OCI-LY1 (cell line): ENCODE measurements around the gene HHEX.
A peak's percentile ranks its signal among the peaks of the same experiment; 100 is the strongest.

ENCODE experiments used
- H2AFZ ChIP-seq: fragments of 200-600 bp; sonication (generic), shearing (Covaris generic); 2 replicates; pipeline ENCODE4 v1.6.0; 2014; ENCODE audit warnings: antibody characterized with exemption, mild to moderate bottlenecking, low read length
- H3F3A ChIP-seq: fragments of 200-600 bp; sonication (generic), shearing (Covaris generic); 2 replicates; pipeline ENCODE4 v1.6.0; 2014; ENCODE audit warnings: mild to moderate bottlenecking, antibody characterized with exemption, low read length, moderate library complexity; ENCODE audit not compliant: insufficient read depth
- H3K27ac ChIP-seq: fragments of 200-600 bp; sonication (generic); 2 replicates; pipeline ENCODE4 v1.5.1; 2014; ENCODE audit warnings: low read length, mixed run types, mild to moderate bottlenecking, low read depth; ENCODE audit not compliant: poor library complexity, severe bottlenecking
- H3K27me3 ChIP-seq: fragments of 200-600 bp; sonication (generic); 2 replicates; pipeline ENCODE4 v1.6.0; 2014; ENCODE audit warnings: antibody characterized with exemption, mild to moderate bottlenecking, low read length, moderate library complexity; ENCODE audit not compliant: insufficient read depth
- H3K36me3 ChIP-seq: fragments of 200-600 bp; sonication (generic); 2 replicates; pipeline ENCODE4 v1.6.1; 2014; ENCODE audit warnings: mild to moderate bottlenecking, antibody characterized with exemption, low read length, moderate library complexity, mixed read lengths; ENCODE audit not compliant: insufficient read depth
- H3K4me1 ChIP-seq: fragments of 200-600 bp; sonication (generic); 2 replicates; pipeline ENCODE4 v1.5.1; 2014; ENCODE audit warnings: mild to moderate bottlenecking, low read length, moderate library complexity; ENCODE audit not compliant: insufficient read depth, severe bottlenecking
- H3K4me2 ChIP-seq: fragments of 200-600 bp; sonication (generic), shearing (Covaris generic); 2 replicates; pipeline ENCODE4 v1.6.1; 2014; ENCODE audit warnings: low read length
- H3K4me3 ChIP-seq: fragments of 200-600 bp; sonication (generic); 2 replicates; pipeline ENCODE4 v1.5.1; 2014; ENCODE audit warnings: low read length, low read depth, mild to moderate bottlenecking, mixed read lengths; ENCODE audit not compliant: poor library complexity, severe bottlenecking
- H3K79me2 ChIP-seq: fragments of 200-600 bp; shearing (Covaris generic); 2 replicates; pipeline ENCODE4 v1.6.1; 2016; ENCODE audit warnings: mixed run types, low read length, mixed read lengths; ENCODE audit not compliant: insufficient read depth
- H3K9ac ChIP-seq: fragments of 200-600 bp; sonication (generic), shearing (Covaris generic); 2 replicates; pipeline ENCODE4 v1.6.1; 2014; ENCODE audit warnings: mild to moderate bottlenecking, low read length, mixed read lengths
- H3K9me2 ChIP-seq: fragments of 200-600 bp; sonication (generic), shearing (Covaris generic); 2 replicates; pipeline ENCODE4 v1.6.1; 2014; ENCODE audit warnings: low read depth, mild to moderate bottlenecking, low read length, mixed read lengths
- H3K9me3 ChIP-seq: fragments of 200-600 bp; shearing (Covaris generic); 2 replicates; pipeline ENCODE4 v1.6.1; 2014; ENCODE audit warnings: low read length, mixed read lengths
- H4K20me1 ChIP-seq: fragments of 200-600 bp; sonication (generic), shearing (Covaris generic); 2 replicates; pipeline ENCODE4 v1.6.0; 2016; ENCODE audit warnings: mild to moderate bottlenecking, low read length; ENCODE audit not compliant: insufficient read depth
- EZH2 ChIP-seq: fragments of 200-600 bp; sonication (generic), shearing (Covaris generic); IDR thresholded peaks from 2 replicates; pipeline ENCODE4 v1.8.0; 2017; ENCODE audit warnings: borderline replicate concordance, mixed run types, mild to moderate bottlenecking, antibody characterized with exemption, low read length, moderate library complexity, mixed read lengths
- TF ChIP-seq, protein P1 (sequence below): fragments of 200-600 bp; sonication (generic), shearing (Covaris generic); IDR thresholded peaks from 2 replicates; pipeline ENCODE4 v1.5.1; 2017; ENCODE audit warnings: mild to moderate bottlenecking, antibody characterized with exemption, low read length, moderate library complexity, mixed read lengths

Gene HHEX

DNA sequence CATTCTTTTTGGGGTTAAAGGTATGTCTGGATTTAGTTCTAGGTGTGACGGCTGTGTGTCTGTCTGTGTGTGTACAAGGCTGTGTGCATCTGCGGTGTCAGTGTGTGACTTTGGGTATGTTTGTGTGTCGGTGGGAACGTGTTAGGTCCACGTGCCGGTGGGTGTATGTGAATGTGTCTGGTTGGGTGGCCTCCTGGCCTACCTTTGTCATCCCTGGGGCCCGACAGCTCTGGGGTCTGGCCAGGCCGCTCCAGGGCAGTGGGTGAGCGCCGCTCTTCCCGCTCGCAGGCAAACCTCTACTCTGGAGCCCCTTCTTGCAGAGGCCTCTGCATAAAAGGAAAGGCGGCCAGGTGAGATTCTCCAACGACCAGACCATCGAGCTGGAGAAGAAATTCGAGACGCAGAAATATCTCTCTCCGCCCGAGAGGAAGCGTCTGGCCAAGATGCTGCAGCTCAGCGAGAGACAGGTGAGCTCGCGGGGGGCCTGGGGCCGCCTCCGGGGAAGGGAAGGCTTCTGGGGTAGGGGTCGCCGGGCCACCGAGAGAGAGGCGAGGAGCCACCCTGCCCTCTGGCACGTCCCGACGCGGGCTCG is 2.4 kb downstream of the HHEX start:
- Histone ChIP-seq H3K9ac (no peak overlapping the region), H3K9me2 (no peaks in the 10 kb centered on the region), H3K27me3 (no peaks in the 10 kb centered on the region), H2AFZ (no peak overlapping the region), H3K27ac (no peak overlapping the region), H3K9me3 (no peaks in the 10 kb centered on the region), H3K4me2 (peak overlapping the region; percentile 69), H3K4me1 (peaks cover 25% of the 10 kb centered on the region), H4K20me1 (no peaks in the 10 kb centered on the region), H3K36me3 (no peaks in the 10 kb centered on the region), H3F3A (no peaks in the 10 kb centered on the region), H3K4me3 (peak overlapping the region; percentile 60), H3K79me2 (no peaks in the 10 kb centered on the region)
- TF ChIP-seq, protein P1, sequence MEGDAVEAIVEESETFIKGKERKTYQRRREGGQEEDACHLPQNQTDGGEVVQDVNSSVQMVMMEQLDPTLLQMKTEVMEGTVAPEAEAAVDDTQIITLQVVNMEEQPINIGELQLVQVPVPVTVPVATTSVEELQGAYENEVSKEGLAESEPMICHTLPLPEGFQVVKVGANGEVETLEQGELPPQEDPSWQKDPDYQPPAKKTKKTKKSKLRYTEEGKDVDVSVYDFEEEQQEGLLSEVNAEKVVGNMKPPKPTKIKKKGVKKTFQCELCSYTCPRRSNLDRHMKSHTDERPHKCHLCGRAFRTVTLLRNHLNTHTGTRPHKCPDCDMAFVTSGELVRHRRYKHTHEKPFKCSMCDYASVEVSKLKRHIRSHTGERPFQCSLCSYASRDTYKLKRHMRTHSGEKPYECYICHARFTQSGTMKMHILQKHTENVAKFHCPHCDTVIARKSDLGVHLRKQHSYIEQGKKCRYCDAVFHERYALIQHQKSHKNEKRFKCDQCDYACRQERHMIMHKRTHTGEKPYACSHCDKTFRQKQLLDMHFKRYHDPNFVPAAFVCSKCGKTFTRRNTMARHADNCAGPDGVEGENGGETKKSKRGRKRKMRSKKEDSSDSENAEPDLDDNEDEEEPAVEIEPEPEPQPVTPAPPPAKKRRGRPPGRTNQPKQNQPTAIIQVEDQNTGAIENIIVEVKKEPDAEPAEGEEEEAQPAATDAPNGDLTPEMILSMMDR: no peak
- TF ChIP-seq EZH2: no peak

DNA sequence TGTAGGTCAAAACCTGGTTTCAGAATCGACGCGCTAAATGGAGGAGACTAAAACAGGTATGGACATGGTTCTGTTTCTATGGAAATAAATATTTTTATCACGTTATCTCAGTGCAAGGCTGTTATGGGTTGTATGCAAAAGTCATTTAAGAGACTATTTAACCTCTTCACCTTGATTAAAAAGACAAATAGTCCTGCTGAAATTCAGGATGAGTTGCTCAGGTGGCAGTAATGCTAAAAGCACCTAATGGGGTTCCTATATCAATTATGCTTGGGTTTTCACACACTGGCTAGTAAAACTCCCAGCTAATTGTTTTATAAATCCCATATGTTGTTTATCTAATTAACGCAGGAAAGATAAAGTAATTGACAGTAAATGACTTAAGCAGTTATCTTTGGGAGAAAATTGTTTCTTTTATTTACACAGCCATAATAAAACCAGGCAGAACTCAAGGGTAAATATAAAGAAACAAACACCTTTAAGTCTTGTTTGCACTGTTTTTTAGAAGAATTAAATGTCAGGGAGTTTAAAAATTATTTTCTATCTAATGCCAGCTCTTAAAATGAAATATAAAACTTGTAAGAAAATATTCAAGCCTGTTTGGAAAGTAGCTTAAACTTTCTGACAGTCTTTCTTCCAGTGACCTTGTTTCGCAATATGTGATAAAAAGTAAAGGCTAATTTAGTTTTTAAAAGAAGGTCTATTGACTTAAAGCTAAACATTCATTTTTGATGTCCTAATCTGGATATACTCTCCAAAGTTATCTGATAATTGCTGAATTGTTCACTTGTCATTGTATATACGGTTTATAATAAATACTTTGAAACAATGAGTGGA is 3.2 kb downstream of the HHEX start:
- no peaks in the 10 kb centered on the region for H4K20me1 ChIP-seq
- no peak overlapping the region for H3K4me3 ChIP-seq
- no peak overlapping the region for H3K9ac ChIP-seq
- peaks cover 25% of the 10 kb centered on the region for H3K4me1 ChIP-seq
- no peaks in the 10 kb centered on the region for H3F3A ChIP-seq
- H3K9me3 ChIP-seq: no peaks in the 10 kb centered on the region
- H3K36me3 ChIP-seq: no peaks in the 10 kb centered on the region
- no peaks in the 10 kb centered on the region for H3K79me2 ChIP-seq
- TF ChIP-seq, protein P1: no peak
- no peak for TF ChIP-seq EZH2
- H3K27me3 ChIP-seq: no peaks in the 10 kb centered on the region
- no peaks in the 10 kb centered on the region for H3K9me2 ChIP-seq
- peak overlapping the region; percentile 69; the same call in 1 of the 2 replicates for H3K4me2 ChIP-seq
- H2AFZ ChIP-seq: no peak overlapping the region
- H3K27ac ChIP-seq: no peak overlapping the region

DNA sequence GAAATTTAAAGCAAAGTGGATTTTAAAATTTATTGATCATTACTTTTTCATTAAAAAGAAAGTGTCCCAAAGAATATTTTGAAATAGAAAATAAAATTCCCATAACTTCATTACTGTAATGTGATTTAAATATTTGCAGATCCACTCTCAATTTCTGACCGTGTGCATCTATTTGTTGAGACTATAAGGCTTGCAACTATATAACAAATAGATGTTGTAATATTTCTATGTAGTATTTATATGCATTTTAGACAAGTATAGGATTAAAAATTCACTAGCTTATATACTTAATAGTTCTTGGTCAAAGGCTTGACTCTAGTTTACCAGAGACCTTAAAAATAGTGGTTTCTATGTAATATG is 3.8 kb downstream of the HHEX start:
- no peaks in the 10 kb centered on the region for H3K9me2 ChIP-seq
- H3K4me1 ChIP-seq: peaks cover 25% of the 10 kb centered on the region
- no peaks in the 10 kb centered on the region for H3K9me3 ChIP-seq
- H3K9ac ChIP-seq: no peak overlapping the region
- no peak overlapping the region for H3K4me2 ChIP-seq
- H2AFZ ChIP-seq: no peak overlapping the region
- H3K36me3 ChIP-seq: no peaks in the 10 kb centered on the region
- H4K20me1 ChIP-seq: no peaks in the 10 kb centered on the region
- TF ChIP-seq, protein P1: no peak
- TF ChIP-seq EZH2: no peak
- no peak overlapping the region for H3K27ac ChIP-seq
- no peak overlapping the region for H3K4me3 ChIP-seq
- H3K27me3 ChIP-seq: no peaks in the 10 kb centered on the region
- H3K79me2 ChIP-seq: no peaks in the 10 kb centered on the region
- H3F3A ChIP-seq: no peaks in the 10 kb centered on the region
